Inflammatory macrophage (primary cell): ENCODE data around the gene TBC1D7.

Source experiments
- DNase-seq, 2 donors: peaks; one replicate each; pipeline ENCODE4 v3.0.0-alpha.2; 2020 to 2022

The TBC1D7 gene

DNA sequence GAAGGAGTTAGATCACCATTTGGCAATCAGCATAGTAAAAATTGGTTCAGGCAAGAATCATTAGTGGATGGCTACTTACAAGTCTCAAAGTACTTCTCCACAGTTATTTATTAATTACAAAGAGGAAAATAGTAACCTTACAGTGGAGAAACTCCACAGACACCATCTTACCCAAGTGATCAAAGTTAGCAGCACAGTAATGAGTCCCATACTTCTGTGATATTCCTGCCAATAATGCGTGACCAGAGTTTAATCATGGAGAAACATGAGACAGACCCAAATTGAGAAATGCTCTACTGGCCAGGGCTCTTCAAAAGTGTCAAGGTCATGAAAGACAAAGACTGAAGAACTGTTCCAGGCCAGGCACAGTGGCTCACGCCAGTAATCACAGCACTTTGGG lies 9.5 kb downstream of the TBC1D7 start:
- no peak for DNase-seq

DNA sequence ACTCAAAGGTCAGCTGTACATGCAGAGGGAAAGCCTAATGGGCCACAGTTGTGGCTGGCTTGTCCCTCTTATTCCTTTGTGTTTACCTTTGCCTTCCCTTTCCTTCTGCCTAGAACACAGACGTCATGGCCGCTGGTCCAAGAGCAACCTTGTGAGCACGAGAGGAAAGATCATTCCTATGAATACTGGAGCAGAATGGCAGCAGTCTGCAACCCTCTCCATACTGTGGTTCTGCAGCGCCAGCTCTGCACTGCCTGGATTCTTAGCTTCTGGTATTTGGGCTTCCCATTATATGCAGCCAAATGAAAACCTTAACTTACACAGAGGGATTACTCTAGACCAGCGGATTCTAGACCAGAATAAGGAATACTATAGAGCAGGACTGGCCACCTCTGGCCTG lies 12.4 kb downstream of the TBC1D7 start:
- DNase-seq = no peak

- DNase-seq = no peak
Observed at GRCh38 chr6:13314806-13315205, 13.5 kb downstream of the TBC1D7 start.

DNA sequence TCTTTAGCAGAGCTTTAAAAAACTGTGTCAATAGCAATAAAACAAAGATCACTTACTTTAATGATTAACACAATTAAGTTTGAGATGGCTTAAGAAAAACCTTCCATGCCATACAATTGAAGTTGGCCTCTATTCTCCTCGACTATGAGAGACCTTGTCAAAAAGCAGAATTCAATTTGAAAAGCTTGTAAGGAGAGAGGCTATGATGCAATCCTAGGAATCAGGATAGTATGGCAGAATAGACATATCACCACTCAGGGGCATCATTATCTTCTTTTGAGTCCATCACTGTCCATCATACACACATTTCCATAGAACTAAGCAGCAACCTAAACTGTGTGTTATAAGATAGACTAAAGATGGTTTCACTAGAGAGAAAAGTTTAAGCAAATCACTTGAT lies 17.2 kb downstream of the TBC1D7 start:
- DNase-seq = no peak

GRCh38 chr6:13308332-13308731 lies 20.0 kb downstream of the TBC1D7 start:
- DNase-seq = no peak

- peak; percentile 85 to 96 for DNase-seq
Observed at GRCh38 chr6:13307508-13307995, 20.8 kb downstream of the TBC1D7 start.

DNA sequence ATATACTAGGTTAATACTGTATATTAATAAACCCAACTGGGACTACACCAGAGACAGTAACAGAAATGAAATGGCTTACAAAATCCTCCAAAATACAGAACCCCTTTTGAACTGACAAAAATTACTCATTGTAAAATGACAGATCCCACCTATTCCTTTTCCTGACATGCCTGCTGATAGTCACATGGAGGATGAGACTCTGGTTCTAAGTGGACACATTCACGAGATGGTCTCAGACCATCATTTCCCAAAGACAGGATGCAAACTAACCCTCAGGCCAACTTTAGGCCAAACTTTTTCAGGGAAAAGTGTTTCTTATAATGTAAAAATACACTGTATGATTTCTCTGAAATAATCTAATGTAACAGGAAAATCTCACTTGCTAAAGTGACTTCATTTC lies 22.5 kb downstream of the TBC1D7 start:
- DNase-seq = no peak

- no peak for DNase-seq
Observed at GRCh38 chr6:13305288-13305687, 23.0 kb downstream of the TBC1D7 start.

- DNase-seq = peak in 1 of 2 donors; percentile 30
Observed at GRCh38 chr6:13304580-13305260, 23.6 kb downstream of the TBC1D7 start.

- DNase-seq = no peak
Observed at GRCh38 chr6:13304101-13304500, 24.2 kb downstream of the TBC1D7 start.

DNA sequence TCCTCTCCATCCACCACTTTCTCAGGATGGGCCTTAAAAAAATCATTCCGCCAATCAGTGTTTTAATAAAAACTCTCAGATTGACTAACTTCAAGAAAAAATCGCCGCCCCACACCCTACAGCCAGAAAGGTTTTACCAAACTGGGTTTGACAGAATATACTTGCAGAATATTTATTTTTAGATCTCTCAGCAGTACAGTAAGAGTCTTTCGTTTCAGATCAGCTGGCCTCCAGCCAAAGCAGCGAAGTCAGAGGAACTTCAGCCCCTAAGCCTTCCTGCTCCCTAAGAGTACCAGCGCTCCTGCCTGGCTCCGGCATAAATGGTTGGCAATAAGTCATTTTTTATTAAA lies 24.7 kb downstream of the TBC1D7 start:
- DNase-seq = peak; percentile 62 to 82

DNA sequence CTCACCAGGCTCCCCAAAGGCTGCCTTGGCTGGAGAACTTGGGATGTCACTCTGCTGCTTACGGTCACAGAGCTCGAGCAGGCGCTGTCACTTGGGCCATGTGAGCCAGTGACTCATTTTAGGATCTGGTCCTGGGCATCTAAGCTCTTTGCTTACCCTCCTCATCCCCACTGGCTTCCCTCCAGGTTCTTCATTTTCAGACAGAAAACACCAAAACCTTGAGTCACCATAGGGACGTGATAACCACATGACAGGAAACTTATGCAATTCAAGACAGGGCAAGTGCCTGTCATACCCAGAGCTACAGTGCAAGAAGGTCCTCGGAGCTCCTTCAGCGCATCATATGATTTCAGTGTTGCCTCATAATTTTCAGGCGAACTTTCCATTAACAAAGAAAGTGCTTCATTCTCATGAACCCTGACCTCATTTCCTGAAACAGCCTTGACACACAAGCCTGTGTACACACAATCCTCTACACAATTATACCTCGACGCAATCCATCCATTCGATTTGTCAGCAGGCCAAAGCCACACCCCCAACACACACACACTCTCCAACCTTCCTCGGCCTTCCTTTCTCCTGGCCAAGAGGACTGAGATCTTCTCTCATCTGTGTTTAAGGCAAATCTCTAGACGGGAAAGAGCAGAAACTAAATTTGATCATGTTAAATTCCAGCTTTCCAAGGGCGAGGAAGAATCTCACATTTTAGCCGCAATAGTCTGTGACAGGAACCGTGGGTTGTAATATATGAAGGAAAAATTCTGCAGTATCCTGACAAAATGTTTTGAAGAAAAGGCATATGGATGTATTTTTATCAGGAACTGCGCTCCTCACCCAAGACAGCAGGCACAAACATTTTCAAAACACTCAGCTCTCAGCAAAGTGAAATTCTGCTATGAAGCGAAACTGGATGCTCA lies 25.3 kb downstream of the TBC1D7 start:
- DNase-seq = peak; percentile 99 to 100

GRCh38 chr6:13302291-13302690 lies 26.0 kb downstream of the TBC1D7 start:
- no peak for DNase-seq

DNA sequence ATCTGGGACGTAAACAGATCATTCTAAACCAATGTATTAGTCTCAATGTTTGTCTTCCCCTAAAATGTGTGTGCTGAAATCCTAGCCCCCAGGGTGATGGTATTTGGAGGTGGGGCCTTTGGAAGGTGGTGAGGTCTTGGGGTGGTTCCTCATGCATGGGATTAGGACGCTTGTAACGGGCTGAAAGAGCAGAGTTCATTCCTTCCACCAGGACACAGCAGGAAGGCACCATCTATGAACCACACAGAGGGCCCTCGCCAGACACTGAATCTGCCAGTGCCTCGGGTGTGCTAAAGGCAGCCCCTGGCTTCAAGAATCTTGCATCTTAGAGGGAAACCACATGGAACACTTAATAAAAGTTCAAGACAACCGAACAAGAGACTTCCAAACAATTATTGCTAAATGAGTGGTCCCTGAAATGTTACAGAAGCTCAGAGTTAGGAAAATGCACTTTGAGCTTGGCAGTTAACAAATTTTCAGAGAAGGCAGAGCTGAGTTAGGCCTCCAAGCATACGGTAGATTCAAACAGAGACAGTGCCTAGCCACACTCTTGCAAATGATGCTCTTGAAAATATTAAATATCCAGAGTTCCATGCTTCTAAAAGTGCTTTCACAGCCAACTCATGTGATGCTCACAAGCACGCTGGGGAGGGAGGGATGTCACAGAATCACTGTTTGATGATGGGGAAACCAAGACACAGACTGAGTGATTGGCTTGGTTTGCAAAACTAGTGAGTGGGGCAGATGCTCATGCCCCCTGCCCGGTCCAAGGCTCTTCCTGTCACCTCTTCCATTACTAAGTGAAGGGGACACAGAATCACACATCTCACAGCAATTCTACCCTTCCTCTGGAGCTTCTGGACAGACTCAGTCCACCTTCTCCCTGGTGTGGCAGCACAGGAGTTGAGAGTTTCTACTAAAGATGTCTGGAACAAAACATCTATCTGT lies 27.4 kb downstream of the TBC1D7 start:
- no peak for DNase-seq

DNA sequence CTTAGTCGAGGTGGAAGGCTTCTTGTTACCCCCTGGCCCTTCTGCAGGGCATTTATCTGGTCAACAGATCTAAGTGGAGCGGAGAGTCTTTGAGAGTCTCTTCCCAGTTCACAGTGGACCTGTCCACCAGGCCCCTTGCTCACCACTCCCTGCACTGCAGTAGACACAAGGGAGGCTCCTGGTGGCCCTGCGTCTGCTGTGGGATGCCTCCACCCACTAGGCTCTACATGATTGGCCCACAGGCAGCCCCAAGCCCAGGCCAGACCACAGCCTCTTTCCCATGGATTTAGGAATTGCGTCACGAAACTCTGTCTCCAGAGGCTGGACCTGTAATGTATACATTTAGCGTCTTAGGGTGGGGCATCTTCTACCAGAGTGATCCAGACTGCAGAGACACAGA lies 28.4 kb downstream of the TBC1D7 start:
- DNase-seq = no peak

GRCh38 chr6:13299403-13299821 lies 28.9 kb downstream of the TBC1D7 start:
- no peak for DNase-seq

DNA sequence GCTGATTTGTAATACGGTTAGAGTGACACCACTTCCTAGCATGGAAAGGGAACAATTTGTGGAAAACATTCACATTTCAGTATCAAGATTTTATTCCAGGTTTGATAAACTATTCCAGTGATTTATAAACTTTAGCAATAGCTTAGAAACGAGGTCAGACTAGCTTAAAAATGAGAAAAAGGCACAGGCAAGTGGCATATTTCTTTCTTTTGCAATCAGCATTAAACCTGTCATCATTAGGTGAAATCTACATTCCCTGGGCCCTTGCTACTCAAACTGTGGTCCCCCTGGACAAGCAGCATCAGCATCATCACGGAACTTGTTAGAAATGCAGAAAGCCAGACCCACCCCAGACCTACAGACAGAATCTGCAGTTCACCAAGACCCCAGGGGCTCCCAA lies 29.9 kb downstream of the TBC1D7 start:
- no peak for DNase-seq

- DNase-seq = no peak
Observed at GRCh38 chr6:13297391-13297790, 30.9 kb downstream of the TBC1D7 start.

DNA sequence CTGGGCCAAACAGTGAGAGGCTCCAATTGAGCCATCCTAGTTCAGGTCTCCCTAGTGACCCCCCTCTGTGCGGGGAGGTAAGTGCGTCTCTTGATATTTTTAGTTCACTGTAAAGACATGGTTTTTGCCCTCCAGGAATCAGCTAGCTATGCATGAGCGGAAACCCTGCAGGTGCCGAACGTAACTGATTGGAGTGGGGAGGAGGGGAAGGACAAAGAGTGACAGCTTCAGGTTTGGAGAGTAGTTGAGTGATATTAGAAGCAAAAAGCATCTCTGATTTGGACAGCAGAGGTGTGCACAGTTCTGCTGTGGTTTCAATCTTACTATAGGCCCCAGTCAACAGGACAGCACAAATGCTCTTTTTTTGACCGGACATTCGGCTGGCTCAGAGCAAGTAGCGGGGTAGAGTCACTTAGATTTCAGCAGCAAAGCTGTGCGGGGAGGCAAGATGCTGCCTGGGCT lies 31.8 kb downstream of the TBC1D7 start:
- no peak for DNase-seq

- DNase-seq = no peak
Observed at GRCh38 chr6:13295576-13295975, 32.8 kb downstream of the TBC1D7 start.

GRCh38 chr6:13294499-13295069 lies 33.8 kb downstream of the TBC1D7 start:
- peak; percentile 45 to 69 for DNase-seq

DNA sequence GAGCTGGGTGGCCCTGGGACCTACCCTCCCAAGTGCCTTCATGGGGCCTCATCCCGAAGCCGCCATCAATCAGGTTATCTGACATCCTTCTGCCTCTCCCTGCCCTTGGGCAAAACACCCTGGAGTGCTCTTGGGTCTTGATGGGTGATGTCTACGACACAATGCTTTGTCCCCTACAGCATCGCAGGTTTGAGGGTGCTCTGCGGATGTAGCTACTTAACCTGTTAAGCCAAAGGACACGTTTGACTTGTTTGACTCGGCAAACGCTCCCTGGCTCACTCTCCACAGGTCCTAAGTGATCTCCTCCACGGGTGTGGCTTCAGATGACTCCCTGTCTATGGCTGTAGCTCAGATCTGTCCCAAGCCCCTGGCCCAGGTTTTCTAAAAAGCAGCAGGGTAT lies 35.6 kb downstream of the TBC1D7 start:
- DNase-seq = no peak
